HG02571 (cell line): ENCODE results near the gene SPP2.

Experiments used
- ATAC-seq: cut with Tn5 transposase; IDR thresholded peaks from one replicate; pipeline ENCODE4 v1.9.1; 2021; ENCODE audit warnings: mild to moderate bottlenecking, moderate library complexity; ENCODE audit not compliant: unreplicated experiment

Gene SPP2

GRCh38 chr2:234033885-234034284 is 16.6 kb upstream of the SPP2 start:
- no peak for ATAC-seq

GRCh38 chr2:234038076-234038802 is 12.3 kb upstream of the SPP2 start:
- ATAC-seq, result no peak

GRCh38 chr2:234044157-234044556 is 6.3 kb upstream of the SPP2 start:
- ATAC-seq, result no peak

- no peak for ATAC-seq
Measured at GRCh38 chr2:234046521-234046920, 4.0 kb upstream of the SPP2 start.

GRCh38 chr2:234047361-234047760 is 3.1 kb upstream of the SPP2 start:
- ATAC-seq, result no peak

GRCh38 chr2:234048049-234048448 is 2.5 kb upstream of the SPP2 start:
- ATAC-seq, result no peak

GRCh38 chr2:234051374-234052070 is 1.0 kb downstream of the SPP2 start:
- ATAC-seq, result no peak

- no peak for ATAC-seq
Measured at GRCh38 chr2:234058881-234059280, 8.4 kb downstream of the SPP2 start.

GRCh38 chr2:234060236-234060635 is 9.7 kb downstream of the SPP2 start:
- ATAC-seq, result no peak

- ATAC-seq, result no peak
Measured at GRCh38 chr2:234061624-234062257, 11.2 kb downstream of the SPP2 start.

- no peak for ATAC-seq
Measured at GRCh38 chr2:234066587-234066986, 16.1 kb downstream of the SPP2 start.

GRCh38 chr2:234071664-234072063 is 21.2 kb downstream of the SPP2 start:
- no peak for ATAC-seq

- ATAC-seq, result no peak
Measured at GRCh38 chr2:234072454-234072853, 22.0 kb downstream of the SPP2 start.

GRCh38 chr2:234074751-234075517 is 24.4 kb downstream of the SPP2 start:
- no peak for ATAC-seq

- ATAC-seq, result no peak
Measured at GRCh38 chr2:234075518-234075915, 25.0 kb downstream of the SPP2 start.

- ATAC-seq, result no peak
Measured at GRCh38 chr2:234075947-234076346, 25.4 kb downstream of the SPP2 start.

- no peak for ATAC-seq
Measured at GRCh38 chr2:234076451-234076850, 25.9 kb downstream of the SPP2 start.

- ATAC-seq, result no peak
Measured at GRCh38 chr2:234078129-234078528, 27.6 kb downstream of the SPP2 start.

- no peak for ATAC-seq
Measured at GRCh38 chr2:234081970-234082822, 31.7 kb downstream of the SPP2 start.

GRCh38 chr2:234083572-234084348 is 33.3 kb downstream of the SPP2 start:
- no peak for ATAC-seq
